ENCODE data around the gene CHTF18.

Gene CHTF18

GRCh38 chr16:760545-761343 is 27.7 kb upstream of the CHTF18 start, which contains the start of gene MSLN:
TSS of gene MSLN (plus strand) at chr16:760734. CDS start at chr16:762681, 1,947 bp downstream.
- no peak for DNase-seq (ENCODE audit: low read depth)

DNA sequence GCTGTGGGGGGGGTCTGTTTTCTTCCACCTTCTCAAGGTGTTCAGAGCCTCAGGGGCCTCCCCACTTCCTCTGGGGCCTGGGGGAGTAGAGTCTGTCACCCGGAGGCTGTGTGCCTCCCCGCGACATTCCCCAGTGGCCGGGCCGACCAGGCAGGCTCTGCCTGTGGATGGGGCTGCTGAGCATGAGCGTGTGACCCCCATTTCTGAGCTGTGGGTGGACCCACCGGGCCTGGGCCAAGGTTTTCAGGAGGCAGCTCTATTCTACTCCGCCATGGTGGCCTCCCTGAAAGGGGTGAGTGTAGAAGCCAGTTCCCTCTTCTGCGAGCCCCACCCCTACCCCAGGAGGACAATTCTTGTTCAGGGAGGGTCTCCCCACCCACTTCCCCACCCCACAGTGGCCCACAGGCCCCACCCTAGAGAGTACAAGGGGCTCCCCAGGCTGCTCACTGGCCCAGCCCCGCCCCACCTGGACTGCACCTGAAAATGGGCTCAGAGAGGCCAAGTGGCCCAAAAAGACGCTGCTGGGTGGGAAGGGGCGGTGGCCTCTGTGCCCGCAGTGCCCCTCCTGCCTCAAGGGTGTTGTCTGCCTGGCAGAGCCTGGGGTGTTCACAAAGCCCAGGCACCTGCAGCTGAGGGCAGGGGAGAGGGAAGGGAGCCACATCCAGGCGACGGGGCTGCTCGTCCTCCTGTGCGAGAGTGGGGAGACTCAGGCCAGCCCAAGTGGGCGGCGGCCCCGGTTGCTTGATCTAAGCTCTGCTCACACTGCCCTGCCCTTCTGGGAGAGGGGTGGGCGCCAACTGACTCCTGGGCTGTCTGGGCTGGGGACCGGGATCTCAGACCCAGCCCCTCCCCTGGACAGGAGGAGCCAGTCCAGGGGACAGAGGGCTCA is 26.6 kb upstream of the CHTF18 start:
- DNase-seq (ENCODE audit: low read depth): no peak

DNA sequence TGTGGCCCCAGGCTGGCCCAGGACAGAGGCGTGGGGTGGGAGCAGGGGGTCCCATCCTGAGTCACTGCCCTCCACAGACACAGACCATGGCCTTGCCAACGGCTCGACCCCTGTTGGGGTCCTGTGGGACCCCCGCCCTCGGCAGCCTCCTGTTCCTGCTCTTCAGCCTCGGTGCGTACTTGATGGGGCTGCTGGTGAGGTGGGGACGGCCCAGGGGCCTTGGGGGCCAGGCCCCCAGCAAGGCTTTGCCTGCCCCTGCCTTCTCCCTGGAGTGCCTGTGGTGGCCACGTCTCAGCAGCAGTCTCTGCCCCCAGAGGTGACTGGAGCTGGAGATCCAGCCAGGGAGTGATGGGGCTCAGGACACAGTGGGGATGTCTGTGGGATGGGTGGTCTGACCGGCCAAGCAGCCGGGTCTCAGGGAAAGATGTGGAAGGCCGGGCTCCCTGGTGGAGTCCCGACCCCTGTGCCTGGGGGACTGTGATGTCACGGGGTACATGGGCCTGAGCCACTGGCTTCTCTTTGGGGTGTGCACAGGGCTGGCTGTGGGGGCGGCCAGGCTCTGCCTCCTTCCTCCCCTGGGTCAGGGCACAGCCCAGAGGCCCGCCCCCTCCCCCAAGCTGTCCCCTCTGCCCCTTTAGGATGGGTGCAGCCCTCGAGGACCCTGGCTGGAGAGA is 25.7 kb upstream of the CHTF18 start:
- no peak for DNase-seq (ENCODE audit: low read depth)

GRCh38 chr16:763369-764183 is 24.8 kb upstream of the CHTF18 start:
- no peak for DNase-seq (ENCODE audit: low read depth)

DNA sequence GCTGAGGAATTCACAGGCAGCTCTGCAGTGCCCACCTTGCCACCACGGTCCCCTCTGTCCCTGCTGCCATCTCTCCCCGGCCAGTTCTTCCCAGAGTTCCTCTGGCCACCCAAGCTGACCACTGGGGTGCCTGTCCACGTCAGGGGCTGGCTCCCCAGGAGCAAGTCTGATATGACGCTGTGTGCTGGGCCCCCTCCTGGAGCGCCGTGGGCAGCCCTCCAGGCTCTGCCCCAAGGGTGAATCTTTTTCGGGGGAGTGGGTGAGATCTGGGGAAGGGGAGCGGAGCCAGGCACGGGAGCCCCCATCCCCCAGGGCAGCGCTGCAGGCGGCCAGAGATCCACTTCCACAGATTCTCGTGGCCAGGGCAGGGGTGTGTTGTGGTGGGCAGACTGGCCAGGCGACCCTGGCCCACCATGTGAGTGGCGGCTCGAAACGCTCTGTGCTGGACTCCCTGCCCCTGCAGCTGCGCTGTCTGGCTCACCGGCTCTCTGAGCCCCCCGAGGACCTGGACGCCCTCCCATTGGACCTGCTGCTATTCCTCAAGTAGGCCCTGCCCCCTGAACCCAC is 24.2 kb upstream of the CHTF18 start:
- no peak for DNase-seq (ENCODE audit: low read depth)

- DNase-seq (ENCODE audit: low read depth): no peak
Observed at GRCh38 chr16:764848-765487, 23.5 kb upstream of the CHTF18 start.

GRCh38 chr16:765488-765865 is 22.9 kb upstream of the CHTF18 start:
- no peak for DNase-seq (ENCODE audit: low read depth)

- no peak for DNase-seq (ENCODE audit: low read depth)
Observed at GRCh38 chr16:766008-766819, 22.2 kb upstream of the CHTF18 start.

DNA sequence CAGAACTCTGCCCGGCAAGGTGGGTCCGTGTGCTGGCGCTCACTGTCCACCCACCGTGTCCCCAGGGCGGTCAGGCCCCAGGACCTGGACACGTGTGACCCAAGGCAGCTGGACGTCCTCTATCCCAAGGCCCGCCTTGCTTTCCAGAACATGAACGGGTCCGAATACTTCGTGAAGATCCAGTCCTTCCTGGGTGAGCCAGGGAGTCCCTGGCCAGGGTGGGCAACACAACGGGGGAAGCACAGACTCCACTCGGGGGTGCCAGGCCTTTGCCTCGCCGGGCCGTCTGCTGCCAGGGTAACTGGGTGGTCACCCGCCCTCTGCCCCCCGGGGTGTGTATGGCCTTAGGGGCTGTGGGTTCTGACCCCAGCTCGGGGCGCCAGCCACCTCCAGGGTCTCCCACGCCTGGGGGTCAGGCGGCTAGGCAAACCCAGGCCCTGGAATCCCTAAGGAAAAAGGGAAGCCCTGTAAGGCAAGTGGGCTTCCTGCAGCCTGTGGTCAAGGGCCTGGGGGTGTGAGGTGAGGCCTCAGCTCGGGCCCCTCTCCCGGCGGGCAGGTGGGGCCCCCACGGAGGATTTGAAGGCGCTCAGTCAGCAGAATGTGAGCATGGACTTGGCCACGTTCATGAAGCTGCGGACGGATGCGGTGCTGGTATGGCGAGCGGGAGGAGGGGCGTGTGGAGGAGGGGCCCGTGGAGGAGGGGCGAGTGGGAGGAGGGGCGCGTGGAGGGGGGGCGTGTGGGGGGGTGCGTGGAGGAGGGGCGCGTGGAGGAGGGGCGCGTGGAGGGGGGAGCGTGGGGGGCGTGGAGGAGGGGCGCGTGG is 21.4 kb upstream of the CHTF18 start:
- DNase-seq (ENCODE audit: low read depth): no peak

GRCh38 chr16:767743-768235 is 20.6 kb upstream of the CHTF18 start:
- DNase-seq (ENCODE audit: low read depth): no peak

DNA sequence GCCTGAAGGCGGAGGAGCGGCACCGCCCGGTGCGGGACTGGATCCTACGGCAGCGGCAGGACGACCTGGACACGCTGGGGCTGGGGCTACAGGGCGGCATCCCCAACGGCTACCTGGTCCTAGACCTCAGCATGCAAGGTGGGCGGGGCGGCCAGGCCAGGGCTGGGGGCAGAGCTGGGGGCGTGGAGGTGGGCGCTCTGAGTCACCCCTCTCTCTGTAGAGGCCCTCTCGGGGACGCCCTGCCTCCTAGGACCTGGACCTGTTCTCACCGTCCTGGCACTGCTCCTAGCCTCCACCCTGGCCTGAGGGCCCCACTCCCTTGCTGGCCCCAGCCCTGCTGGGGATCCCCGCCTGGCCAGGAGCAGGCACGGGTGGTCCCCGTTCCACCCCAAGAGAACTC is 20.0 kb upstream of the CHTF18 start:
- DNase-seq (ENCODE audit: low read depth): no peak

GRCh38 chr16:769184-769784 is 19.1 kb upstream of the CHTF18 start:
- no peak for DNase-seq (ENCODE audit: low read depth)

DNA sequence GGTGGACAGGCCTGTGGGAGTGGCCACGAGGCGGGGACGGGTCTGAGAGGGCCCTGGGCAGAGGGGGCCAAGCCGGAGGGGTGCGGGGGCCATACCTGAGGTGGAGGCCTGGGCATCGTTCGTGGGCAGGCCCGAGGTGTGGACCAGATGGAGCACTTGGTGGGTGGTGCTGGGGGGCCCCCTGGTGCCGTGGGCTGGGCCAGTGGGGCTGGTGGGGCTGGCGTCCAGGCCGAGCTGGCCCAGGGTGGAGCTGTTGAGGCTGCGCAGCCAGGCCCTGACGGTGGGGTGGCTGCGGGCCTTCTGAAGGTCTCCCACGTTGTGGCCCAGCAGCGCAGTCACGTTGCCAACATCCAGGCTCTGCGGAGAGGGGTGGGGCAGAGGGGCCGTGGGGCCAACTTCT is 18.5 kb upstream of the CHTF18 start:
- DNase-seq (ENCODE audit: low read depth): no peak

DNA sequence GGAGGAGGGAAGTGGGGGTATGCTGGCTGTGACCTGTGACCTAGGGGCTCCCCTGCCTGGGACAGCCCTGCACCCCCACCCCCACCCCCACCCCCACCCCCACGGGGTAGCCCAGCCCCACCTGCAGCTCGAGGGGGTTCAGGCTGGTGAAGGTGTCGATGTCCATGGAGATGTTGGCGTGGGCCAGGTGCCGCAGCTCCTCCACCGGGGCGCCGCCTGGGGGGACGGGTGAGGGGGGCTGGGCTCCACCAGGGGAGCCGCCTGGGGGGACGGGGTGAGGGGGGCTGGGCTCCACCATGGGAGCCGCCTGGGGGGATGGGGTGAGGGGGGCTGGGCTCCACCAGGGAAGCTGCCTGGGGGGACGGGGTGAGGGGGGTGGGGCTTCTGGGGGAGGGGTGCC is 18.0 kb upstream of the CHTF18 start:
- DNase-seq (ENCODE audit: low read depth): no peak

- no peak for DNase-seq (ENCODE audit: low read depth)
Observed at GRCh38 chr16:772959-773358, 15.5 kb upstream of the CHTF18 start.

GRCh38 chr16:774086-775001 is 14.1 kb upstream of the CHTF18 start:
- DNase-seq (ENCODE audit: low read depth): no peak

- no peak for DNase-seq (ENCODE audit: low read depth)
Observed at GRCh38 chr16:775236-775796, 13.1 kb upstream of the CHTF18 start.

All from activated T-cell treated with anti-CD3 and anti-CD28 coated beads for 24 hours (primary cell).